GM18508 (cell line): ENCODE data around the gene PILRA.
"Not testable (repeated sequence)": the region's sequence is repeated elsewhere in the genome, so short reads cannot be mapped to it uniquely, and the experiment has no call there.

Experiments used
- ATAC-seq: cut with Tn5 transposase; IDR thresholded peaks from one replicate; pipeline ENCODE4 v1.9.1; 2021; ENCODE audit warnings: moderate number of reproducible peaks; ENCODE audit not compliant: insufficient read depth, unreplicated experiment

Gene PILRA

DNA sequence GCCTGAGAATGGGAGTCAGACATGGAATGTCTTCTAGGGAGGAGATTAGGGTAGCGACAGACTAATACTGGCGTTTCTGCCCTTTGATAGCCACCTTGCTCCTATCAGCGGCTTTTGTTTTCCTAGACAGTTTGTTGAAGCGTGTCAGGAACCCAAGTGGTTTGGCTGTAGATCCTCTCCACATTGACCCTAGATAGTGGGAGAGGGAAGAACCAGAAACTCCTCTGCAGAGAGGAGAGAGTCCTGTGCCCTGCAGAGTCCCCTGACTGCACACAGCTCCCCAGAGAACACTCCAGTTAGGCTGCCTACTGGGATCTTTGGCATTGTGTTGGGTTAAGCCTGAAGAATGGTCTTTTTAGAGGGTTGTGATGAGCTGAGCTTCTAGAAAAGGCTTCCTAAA lies 58.8 kb downstream of the PILRA start:
- ATAC-seq, result no peak

DNA sequence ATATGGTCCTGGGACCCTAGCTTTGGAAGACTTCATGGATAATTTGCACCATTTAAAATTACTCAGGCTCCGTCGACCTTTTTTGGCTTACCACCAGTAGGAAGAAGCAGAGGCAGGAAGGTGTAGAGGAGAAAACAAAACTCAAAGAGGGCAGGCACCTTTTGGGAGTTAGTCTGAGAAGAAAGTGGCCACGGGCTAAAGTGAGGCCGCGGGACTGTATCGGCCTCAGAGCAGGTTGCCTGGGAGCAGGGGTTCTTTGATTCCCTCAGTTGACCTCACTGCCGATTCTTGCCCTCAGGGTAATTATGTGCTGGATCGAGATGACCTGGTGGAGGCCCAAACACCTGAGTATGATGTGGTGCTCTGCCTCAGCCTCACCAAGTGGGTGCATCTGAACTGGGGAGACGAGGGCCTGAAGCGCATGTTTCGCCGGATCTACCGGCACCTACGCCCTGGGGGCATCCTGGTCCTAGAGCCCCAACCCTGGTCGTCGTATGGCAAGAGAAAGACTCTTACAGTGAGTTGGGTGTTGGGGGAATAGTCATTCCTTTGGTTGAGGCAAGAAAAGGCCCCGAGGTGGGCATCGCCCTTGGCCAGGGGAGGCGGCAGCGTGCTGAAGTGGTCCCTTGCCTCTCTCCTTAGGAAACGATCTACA lies 59.5 kb downstream of the PILRA start:
- ATAC-seq, result no peak

DNA sequence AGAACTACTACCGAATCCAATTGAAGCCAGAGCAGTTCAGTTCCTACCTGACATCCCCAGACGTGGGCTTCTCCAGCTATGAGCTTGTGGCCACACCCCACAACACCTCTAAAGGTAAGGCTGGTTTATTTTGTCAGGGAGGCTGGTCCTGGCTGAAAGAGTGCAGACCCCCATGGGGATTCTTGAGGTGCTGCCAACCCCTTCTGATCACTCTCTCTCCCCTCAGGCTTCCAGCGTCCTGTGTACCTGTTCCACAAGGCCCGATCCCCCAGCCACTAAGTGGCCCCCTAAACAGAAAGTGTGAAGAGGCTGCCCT lies 59.9 kb downstream of the PILRA start:
- ATAC-seq, result no peak

DNA sequence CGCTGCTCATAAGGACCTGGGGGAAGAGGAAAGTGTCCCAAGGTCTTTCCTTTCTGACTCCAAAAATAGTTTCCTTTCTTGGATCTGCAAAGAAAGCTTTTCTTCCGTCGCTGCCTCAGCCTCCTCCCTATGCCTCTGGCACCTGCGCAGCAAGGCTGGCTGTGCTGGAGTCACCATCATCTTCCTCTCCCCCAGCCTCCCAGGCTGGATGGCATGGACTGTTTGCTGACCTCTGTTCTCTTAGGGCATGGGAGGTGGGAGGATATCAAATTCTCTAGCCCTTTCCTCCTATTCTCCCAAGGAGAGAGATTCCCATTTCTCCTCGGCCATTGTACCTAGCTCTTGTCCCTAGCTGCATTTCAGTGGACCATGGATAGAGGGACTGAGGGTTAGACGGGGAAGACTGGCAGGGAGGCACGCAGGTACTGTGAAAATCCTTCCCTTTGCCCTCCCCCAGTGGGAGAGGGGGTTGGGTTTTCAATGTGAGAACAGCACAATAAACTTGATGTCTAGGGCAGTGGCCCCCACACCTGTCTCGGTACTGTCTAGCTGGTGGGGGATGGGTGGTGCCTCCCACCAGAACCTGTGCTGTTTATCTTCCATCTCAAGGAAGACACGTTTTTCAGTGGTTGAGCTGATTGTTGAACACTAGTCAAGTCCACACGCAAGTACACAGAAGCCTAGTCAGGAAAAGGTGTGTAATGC lies 60.5 kb downstream of the PILRA start:
- ATAC-seq, result no peak

DNA sequence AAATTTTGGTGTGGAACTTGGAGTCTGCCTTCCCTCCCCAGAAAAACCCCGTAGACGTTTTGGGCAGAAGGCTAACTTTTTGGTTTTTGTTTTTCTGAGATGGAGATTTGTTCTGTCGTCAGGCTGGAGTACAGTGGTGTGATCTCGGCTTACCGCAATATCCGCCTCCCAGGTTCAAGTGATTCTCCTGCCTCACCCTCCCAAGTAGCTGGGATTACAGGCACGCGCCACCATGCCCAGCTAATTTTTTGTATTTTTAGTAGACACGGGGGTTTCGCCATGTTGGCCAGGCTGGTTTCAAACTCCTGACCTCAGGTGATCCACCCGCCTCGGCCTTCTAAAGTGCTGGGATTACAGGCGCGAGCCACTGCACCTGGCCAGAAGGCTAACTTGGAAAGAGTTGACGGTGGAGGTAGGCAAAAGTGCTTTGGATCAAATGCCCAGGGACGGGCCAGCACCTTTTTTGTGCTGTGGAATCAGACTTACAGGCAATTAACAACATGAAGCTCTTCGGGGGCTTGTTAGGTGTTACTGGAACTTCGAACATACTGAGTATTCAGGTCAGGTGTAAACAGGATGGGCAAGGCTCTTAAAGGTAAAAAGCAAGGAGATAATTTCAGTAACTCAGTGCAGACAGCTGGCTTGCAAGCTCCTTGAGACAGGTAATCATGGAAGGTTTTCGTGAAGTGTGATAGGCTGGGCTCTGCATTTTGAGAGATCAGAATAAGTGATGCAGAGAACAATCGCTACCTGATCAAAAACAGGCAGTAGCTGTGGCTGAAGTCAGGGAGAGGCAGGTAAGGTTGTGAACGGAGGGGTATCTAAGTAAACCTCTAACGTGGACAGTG lies 61.2 kb downstream of the PILRA start:
- ATAC-seq, result no peak

DNA sequence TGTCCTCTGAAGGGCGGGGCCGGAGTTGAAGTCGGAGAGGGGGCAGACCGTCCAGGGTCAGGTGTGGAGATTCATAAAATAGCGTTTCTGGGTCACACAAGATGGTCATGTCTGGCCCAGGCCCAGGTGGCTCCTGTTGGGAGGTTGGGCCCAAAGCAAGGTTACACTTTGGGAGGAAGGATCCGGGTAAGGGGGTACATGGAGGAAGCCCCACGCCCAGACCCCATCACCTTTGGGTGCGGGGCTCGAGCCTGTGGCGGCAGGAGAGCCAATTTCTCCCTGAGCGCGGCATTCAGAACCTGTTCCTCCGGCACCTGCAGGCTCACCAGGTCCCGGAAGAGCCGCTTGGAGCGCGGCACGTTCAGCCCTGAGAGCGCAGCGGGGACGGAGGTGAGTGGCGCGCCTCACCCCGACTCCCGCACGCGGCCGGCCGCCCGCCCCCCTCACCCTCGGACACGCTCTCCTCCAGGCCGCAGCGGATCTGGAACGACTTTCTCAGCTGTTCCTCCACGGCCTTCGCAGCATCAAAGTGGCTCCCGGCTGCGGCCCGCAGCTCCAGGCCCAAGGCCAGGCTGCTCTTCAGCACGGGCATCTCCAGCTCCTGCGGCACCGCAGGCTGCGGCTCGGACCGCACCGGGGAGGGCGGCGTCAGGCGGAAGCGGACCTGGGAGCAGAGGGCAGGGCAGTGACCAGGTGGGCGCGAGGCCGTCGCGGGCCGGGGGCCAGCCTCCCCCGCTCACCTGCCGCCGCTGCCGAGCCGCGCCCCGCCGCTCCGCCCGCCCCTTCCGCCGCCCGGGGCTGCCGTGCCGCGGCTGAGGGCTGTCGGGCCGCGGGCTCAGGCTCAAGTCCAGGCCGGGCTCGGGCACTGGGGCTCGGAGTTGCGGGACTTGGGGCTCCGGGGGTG lies 62.4 kb downstream of the PILRA start:
- ATAC-seq, result no peak

DNA sequence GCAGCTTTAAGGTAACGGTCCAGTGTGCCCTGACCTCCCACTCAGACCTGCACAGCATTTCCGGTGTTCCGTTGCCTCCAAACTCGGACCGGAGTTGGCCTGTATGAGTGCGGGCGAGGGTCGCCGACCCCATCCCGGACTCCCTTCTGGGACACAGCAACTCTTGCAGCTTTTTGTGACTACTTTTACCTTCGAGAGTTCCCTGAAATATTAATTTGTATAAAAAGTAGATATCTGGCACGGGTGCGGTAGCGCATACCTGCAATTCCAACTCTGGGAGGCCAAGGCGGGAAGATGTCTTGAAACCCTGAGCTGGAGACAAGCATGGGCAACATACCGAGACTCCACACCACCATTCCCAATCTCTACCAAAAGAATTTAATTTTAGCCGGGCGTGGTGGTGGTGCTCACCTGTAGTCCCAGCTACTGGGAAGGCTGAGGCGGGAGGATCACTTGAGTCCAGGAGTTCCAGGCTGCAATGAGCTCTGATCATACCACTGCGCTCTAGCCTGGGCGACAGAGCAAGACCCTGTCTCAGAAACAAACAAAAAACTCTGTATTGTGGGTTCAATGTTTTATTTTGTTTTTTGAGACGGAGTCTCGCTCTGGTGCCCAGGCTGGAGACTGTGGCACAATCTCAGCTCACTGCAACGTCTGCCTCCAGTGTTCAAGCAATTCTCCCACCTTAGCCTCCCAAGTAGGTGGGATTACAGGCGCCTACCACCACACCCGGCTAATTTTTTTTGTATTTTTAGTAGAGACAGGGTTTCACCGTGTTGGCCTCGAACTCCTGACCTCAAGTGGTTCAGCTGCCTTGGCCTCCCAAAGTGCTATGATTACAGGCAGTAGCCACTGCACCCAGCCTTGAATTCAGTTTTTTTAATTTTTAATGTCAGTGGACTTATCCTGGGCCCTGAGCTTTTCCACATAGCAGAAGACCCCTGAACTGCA lies 64.1 kb downstream of the PILRA start:
- no peak for ATAC-seq

DNA sequence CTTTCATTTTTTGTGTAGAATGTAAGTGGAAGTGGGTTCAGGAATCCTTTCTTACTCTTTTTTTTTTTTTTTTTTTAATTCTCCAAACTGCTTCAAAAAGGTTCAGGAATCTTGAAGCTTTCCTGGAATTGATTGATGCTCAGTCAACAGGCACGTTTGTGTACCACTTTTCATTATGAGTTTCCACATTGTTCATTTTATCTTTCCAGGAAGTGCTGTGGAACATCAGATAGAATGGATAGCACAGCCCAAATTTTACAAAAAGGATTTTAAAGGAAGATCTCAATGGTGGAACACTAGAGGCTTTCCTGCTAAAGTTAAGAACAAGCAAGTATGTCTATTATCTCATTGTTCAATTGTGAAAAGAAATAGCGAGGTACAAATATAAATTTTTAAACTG lies 64.9 kb downstream of the PILRA start:
- no peak for ATAC-seq

DNA sequence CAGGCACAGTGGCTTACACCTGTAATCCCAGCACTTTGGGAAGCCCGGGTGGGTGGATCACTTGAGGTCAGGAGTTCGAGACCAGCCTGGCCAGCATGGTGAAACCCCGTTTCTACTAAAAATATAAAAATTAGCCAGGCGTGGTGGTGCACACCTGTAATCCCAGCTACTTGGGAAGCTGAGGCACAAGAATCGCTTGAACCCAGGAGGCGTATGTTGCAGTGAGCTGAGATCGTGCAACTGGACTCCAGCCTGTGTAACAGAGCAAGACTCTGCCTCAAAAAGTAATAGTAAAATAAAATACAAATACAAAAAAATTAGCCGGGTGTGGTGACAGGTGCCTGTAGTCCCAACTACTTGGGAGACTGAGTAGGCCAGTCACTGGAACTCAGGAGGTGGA lies 65.4 kb downstream of the PILRA start:
- not testable (repeated sequence) for ATAC-seq

DNA sequence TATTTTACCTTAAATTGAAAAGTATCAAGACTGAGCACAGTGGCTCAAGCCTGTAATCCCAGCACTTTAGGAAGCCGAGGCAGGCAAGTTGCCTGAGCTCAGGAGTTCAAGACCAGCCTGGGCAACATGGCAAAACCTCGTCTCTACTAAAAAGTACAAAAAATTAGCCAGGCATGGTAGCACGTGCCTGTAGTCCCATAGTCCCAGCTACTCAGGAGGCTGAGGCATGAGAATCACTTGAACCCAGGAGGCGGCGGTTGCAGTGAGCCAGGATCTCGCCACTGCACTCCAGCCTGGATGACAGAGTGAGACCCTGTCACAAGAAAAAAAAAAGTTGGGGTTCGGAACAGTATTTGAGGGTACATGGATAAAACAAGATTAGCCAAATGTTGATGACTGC lies 66.0 kb downstream of the PILRA start:
- not testable (repeated sequence) for ATAC-seq

DNA sequence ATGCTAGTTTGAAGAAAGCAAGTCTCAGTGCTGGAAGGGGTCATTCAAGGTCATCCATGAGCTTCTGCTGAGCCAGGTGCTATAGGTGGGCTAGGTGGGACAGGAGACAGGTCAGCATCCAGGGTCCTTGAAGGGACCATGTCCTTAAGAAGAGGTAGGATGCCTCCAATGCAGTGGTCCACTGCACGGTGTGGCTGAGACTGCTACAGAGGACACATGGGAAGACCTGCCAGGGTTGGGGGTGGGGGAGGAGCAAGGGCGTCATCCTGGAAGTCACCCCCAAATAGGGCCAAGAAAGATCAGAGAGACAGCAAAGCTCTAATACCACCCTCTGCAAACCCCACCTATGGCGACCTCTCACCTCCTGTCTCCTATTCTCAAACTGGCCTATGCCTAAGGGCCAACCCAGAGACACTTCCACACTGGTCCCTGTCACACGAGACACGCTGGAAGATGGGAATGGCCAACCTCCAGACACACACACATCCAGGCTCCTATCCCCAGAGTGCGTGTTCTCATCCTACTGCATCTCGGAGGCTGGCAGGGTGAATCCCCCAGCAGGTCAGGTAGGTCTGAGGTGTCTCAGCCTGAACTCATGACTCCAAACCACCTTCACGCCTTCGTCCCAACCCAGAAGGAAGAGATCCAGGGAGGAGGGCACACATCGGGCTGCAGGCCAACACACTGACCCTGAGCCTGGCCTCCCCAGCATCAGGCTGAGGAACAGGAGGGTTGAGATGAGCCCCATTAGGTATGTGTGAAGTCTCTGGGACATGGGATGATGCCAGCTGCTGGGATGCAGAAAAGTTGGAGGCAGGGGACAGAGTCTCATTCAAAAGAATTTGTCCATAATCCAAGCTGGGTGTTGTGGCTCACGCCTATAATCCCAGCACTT lies 68.6 kb downstream of the PILRA start:
- ATAC-seq, result no peak

DNA sequence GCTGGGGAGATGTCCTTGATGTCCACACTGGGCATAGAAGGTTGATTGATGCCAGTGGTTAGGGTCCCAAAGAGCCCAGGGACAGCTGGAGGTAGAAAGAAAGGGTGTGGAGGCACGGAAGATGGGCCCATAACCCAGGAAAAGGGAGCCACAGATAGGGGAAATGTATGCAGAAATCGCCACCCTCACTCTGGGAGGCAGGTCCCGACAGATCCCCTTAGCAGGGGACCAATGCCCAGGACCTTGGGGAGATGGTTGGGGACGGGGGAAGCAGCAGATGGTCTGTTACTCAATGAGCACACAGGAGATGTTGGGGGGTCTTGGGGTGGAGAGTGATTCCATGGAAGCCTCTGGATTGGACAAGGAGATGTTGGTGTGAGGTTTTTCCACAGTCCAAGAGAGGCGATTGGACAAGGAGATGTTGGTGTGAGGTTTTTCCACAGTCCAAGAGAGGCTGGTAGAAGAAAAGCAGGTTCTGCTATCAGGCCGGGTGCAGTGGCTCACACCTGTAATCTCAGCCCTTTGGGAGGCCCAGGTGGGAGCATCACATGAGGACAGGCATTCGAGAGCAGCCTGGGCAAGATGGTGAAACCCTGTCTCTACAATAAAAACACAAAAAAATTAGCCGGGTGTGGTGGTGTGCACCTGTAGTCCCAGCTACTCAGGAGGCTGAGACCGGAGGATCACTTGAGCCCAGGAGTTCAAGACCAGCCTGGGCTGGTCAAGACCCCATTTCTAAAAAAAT lies 70.0 kb downstream of the PILRA start:
- no peak for ATAC-seq

DNA sequence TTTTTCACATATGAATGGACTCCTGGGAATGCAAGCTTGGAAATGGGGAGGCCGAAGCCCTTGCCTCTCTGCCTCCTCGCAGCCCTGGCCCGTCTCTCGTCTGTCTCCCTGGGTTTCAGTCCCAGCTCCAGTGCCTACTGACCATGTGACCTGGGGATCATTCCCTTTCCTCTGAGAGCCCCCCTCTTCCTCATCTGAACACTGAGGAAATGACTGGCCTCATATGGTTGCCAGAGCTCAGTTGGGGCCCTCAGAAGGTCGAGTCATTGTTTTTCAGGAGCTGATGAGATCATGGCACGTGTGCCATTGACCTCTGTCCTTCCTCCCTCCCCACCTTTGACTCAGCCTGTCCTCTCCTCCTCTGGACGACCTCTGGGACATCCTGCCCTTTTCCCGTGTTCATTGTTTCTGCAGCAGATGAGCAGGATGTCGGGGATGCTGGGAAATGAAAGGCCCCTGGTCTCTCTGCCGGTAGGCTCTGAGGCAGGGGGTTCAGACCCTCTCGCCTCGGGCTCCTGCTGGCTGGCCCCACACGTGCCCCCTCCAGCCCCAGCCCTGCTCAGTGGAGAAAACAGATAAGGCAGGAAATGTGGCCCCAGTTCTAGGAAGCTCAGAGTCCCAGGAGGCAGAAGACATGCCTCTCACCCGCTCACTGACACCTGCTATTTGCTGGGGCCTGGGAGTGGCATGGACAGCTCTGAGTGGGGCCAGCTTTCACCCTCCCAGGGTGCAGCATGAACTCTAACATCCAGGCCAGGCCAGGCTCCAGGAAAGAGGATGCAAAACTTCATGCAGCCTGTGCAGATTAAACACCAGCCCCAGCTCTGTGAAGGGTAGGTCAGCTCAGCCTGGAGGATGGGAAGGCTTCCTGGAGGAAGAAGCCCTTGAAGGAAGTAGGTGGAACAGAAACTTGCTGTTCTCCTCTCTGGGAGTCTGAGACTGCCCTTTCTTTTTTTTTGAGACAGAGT lies 71.3 kb downstream of the PILRA start:
- no peak for ATAC-seq

DNA sequence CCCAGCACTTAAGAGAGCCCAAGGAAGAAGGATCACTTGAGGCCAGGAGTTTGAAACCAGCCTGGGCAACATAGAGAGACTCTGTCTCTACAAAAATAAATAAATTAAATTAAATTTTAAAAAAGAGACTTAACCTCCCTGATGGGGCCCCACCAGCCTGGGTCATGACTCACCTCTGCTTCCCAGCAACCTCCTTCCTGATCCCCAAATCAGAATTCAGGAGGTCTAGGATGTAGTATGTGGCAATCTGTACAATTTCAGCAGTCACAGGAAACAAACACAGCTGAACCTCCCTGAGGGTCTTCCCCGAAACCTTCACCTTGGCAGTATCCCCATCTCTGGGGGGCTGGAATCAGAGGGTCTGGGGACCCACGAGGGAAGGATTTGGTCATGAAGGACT lies 72.8 kb downstream of the PILRA start:
- no peak for ATAC-seq

DNA sequence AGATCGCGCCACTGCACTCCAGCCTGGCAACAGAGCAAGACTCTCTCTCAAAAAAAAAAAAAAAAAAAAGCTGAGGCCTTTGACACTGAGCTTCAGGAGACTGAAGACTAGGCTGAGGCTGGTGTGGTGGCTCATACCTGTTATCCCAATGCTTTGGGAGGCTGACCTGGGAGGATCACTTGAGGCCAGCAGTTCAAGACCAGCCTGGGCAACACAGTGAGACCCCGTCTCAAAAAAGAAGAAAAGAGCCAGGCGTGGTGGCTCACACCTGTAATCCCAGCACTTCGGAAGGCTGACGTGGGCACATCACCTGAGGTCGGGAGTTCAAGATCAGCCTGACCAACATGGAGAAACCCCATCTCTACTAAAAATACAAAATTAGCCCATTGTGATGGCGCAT lies 74.1 kb downstream of the PILRA start:
- not testable (repeated sequence) for ATAC-seq

DNA sequence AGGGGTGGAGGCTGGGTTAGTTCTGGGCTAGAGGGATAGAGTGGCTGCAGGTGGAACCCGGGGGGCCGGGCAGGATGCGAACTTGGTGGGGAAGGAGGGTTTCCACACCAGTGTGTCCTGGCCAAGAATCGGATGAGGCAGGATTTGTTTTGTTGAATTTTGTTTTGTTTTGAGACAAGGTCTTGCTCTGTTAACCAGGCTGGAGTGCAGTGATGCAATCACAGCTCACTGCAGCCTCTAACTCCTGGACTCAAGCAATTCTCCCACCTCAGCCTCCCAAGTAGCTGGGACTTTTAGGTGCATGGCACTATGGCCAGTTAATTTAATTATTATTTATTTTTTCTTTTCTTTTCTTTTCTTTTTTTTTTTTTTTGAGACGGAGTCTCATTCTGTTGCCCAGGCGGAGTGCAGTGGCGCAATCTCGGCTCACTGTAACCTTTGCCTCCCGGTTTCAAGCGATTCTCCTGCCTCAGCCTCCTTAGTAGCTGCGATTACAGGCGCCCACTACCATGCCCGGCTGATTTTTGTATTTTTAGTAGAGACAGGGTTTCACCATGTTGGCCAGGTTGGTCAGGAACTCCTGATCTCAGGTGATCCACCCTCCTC lies 76.0 kb downstream of the PILRA start:
- ATAC-seq, result no peak
